Right lobe of liver (tissue), 6 donors: Measurements from ENCODE around the gene TICAM2. TPM values are rescaled to one million over a fixed set of nuclear protein-coding genes. Genes with fewer than 3 reads are reported as not detected.
A peak's percentile ranks its signal among the peaks of the same experiment; 100 is the strongest.

Experiments
- ATAC-seq, 4 donors: fragments of 200-7000 bp; cut with Tn5 transposase; one replicate each; pipeline ENCODE4 v1.9.1; 2020; ENCODE audit warnings: mild to moderate bottlenecking in 4 of 4, moderate library complexity in 4 of 4
- DNase-seq, 3 donors: peaks; one replicate each; pipeline ENCODE4 v3.0.0-alpha.2; 2020
- H3K27ac ChIP-seq, 3 donors: fragments of 200-600 bp; one replicate each; pipeline ENCODE4 v1.8.0; 2022
- H3K27me3 ChIP-seq, 2 donors: fragments of 200-600 bp; one replicate each; pipeline ENCODE4 v1.8.0; 2022
- H3K36me3 ChIP-seq, 4 donors: fragments of 200-600 bp; sonication (generic) in 1 of 4; one replicate each; pipeline versions ENCODE4 v1.5.1 to v1.8.0; 2017 to 2022; ENCODE audit warnings: control low read depth in 1 of 4
- H3K4me1 ChIP-seq, 4 donors: fragments of 200-600 bp; sonication (generic) in 1 of 4; one replicate each; pipeline versions ENCODE4 v1.5.1 to v1.8.0; 2017 to 2022; ENCODE audit warnings: control low read depth in 1 of 4
- H3K4me3 ChIP-seq, 3 donors: fragments of 200-600 bp; one replicate each; pipeline ENCODE4 v1.8.0; 2022
- H3K9me3 ChIP-seq, 4 donors: fragments of 200-600 bp; sonication (generic) in 1 of 4; one replicate each; pipeline versions ENCODE4 v1.5.1 to v1.8.0; 2017 to 2022; ENCODE audit warnings: control low read depth in 1 of 4
- CTCF ChIP-seq, 4 donors: fragments of 200-600 bp in 3 of 4; fragments of 450-650 bp in 1 of 4; IDR thresholded peaks; one replicate each; pipeline versions ENCODE4 v1.5.1 to v1.8.0; 2016 to 2022; ENCODE audit warnings: antibody characterized with exemption in 4 of 4, mild to moderate bottlenecking in 2 of 4
- POLR2A ChIP-seq: fragments of 450-650 bp; IDR thresholded peaks from one replicate; pipeline ENCODE4 v1.6.1; 2017; ENCODE audit warnings: antibody characterized with exemption, mild to moderate bottlenecking
- WGBS: methylation state at CpG from one replicate; pipeline ENCODE4 v1.1.6; 2018; ENCODE audit warnings: low coverage, low lambda C conversion rate; ENCODE audit not compliant: insufficient coverage; ENCODE audit errors: missing lambda C conversion rate; 5-methylcytosine and 5-hydroxymethylcytosine counted together
- intact Hi-C, 2 donors: fragments of 100-400 bp; cut with DNase I; formaldehyde crosslinking; loops; one replicate each; pipeline versions ENCODE4 v1.11.2 to v1.14.1; 2022
- total RNA-seq, 6 experiments: library from RNA; depleted of rRNA in 2 of 6; stranded (reverse); fragments of >200 nt in 2 of 6; fragmentation: NEBNext Ultra II Directional in 3 of 6; extraction: Animal tissue kit (Norgen Biotek cat#: 25700) in 3 of 6; gene quantifications; one replicate each; pipeline versions ENCODE4 v1.1.0 to v1.2.4, GENCODE V29; 2016 to 2023
- donor health status: DM: no; HTN: yes; CAD: no.
- donor health status: DM: no; HTN: no; CAD: no.
- donor health status: DM: no; HTN: no; CAD: no.
- donor health status: DM: no; HTN: yes; CAD: no.
- donor health status: DM: no; HTN: yes; CAD: no.

TICAM2 gene
- total RNA-seq, 6 experiments from 2014 or later = 0.31 to 2.3 (median 2.1) TPM

- TF ChIP-seq POLR2A (no peak), CTCF (IDR thresholded peaks at IDR 0.05) (no peak)
- ATAC-seq (no peak), DNase-seq (no peak)
- Histone ChIP-seq H3K4me1 (peaks cover 0 to 9% (median 0%) of the 10 kb centered on the region in 4 donors), H3K36me3 (no peaks in the 10 kb centered on the region), H3K27me3 (no peaks in the 10 kb centered on the region), H3K4me3 (no peak overlapping the region), H3K27ac (no peak overlapping the region), H3K9me3 (no peaks in the 10 kb centered on the region)
- WGBS = 83% methylated on average over 3 of the region's 3 CpGs
- intact Hi-C loops = no loop called here
Measured at GRCh38 chr5:115605436-115605835, 3.2 kb upstream of the TICAM2 start.

DNA sequence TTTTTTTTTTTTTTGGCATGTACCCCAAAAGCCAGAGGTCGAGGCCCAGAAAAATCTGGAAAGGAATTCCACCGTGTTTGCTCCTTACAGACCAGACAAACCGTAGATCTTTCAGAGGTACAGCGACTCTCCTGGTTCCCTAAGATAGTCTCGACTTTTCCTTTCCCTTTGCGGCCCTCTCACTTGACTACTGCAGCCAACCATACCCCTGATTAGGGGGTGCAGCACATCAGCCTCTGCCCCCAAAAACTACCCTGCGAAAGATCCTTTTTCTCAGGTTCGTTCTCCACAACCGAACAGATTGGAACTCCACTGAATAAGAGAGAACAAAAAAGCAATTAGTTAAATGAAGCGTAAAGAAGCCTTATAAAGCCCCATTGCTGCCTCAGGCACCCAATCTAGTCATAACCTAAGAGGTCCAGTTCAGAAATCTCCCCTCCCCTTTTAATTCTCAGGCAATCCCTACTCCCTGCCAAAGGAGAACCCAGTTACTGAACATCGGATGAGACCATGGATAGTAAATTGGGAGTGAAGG lies 379 bp upstream of the TICAM2 start:
- TF ChIP-seq CTCF (IDR thresholded peaks at IDR 0.05) (no peak), POLR2A (no peak)
- no peaks in the 10 kb centered on the region for H3K27me3 ChIP-seq
- intact Hi-C loops = no loop called here
- H3K4me3 ChIP-seq = peak overlapping the region; percentile 67 to 84 (median 76)
- ATAC-seq = peak in 2 of 4 donors; percentile 55
- peaks cover 0 to 11% (median 0%) of the 10 kb centered on the region in 4 donors for H3K4me1 ChIP-seq
- H3K9me3 ChIP-seq = no peaks in the 10 kb centered on the region
- DNase-seq = no peak
- H3K36me3 ChIP-seq = no peaks in the 10 kb centered on the region
- 69% methylated on average over 7 of the region's 11 CpGs for WGBS
- peak overlapping the region; percentile 89 to 96 (median 94) for H3K27ac ChIP-seq

GRCh38 chr5:115600766-115601165 lies 1.5 kb downstream of the TICAM2 start:
- Histone ChIP-seq H3K27me3 (no peaks in the 10 kb centered on the region), H3K9me3 (no peaks in the 10 kb centered on the region), H3K4me3 (no peak overlapping the region), H3K4me1 (peaks cover 0 to 11% (median 0%) of the 10 kb centered on the region in 4 donors), H3K36me3 (no peaks in the 10 kb centered on the region), H3K27ac (no peak overlapping the region)
- intact Hi-C loops = no loop called here
- no peak for DNase-seq
- ATAC-seq = no peak
- 89% methylated on average over 3 of the region's 3 CpGs for WGBS
- TF ChIP-seq POLR2A = no peak
- TF ChIP-seq CTCF (IDR thresholded peaks at IDR 0.05) = no peak

DNA sequence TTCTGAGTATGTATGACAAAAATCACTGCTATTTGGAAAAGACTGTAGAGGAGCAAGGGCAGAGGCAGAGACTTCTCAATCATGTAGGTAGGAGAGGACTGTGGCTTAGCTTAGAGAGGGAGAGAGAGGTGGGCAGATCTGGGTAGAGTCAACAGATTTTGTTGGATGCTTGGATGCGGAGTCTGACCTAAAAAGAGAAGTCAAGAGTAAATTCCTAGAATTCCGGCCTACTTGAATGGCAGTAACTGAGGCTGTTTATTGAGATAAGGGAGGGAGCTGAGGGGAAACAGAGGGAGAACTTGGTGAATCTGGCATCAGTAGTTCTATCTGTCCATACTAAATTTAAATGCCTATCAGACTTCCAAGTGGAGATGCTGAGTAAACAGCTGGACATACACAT lies 2.4 kb downstream of the TICAM2 start:
- Histone ChIP-seq H3K27me3 (no peaks in the 10 kb centered on the region), H3K27ac (no peak overlapping the region), H3K4me3 (no peak overlapping the region), H3K36me3 (no peaks in the 10 kb centered on the region), H3K9me3 (no peaks in the 10 kb centered on the region), H3K4me1 (peaks cover 0 to 11% (median 0%) of the 10 kb centered on the region in 4 donors)
- 72% methylated on average over 2 of the region's 2 CpGs for WGBS
- no peak for TF ChIP-seq POLR2A
- TF ChIP-seq CTCF (IDR thresholded peaks at IDR 0.05) = no peak
- DNase-seq = no peak
- ATAC-seq = no peak
- intact Hi-C loops = no loop called here

- Histone ChIP-seq H3K4me1 (peaks cover 0 to 11% (median 0%) of the 10 kb centered on the region in 4 donors), H3K27ac (no peak overlapping the region), H3K27me3 (no peaks in the 10 kb centered on the region), H3K9me3 (no peaks in the 10 kb centered on the region), H3K4me3 (no peak overlapping the region), H3K36me3 (no peaks in the 10 kb centered on the region)
- TF ChIP-seq CTCF (IDR thresholded peaks at IDR 0.05) (no peak), POLR2A (no peak)
- 63% methylated on average over 1 of the region's 1 CpG for WGBS
- DNase-seq (no peak), ATAC-seq (peak; percentile 14 to 59 (median 28))
- intact Hi-C loops = no loop called here
Measured at GRCh38 chr5:115599502-115599901, 2.8 kb downstream of the TICAM2 start.
